HG03432 (cell line): Measurements from ENCODE around the gene TMPO.
"Not testable (repeated sequence)": the region's sequence is repeated elsewhere in the genome, so short reads cannot be mapped to it uniquely, and the experiment has no call there.

Experiments used
- ATAC-seq: cut with Tn5 transposase; IDR thresholded peaks from one replicate; pipeline ENCODE4 v1.9.1; 2021; ENCODE audit warnings: mild to moderate bottlenecking, moderate library complexity; ENCODE audit not compliant: unreplicated experiment

TMPO gene, protein sequence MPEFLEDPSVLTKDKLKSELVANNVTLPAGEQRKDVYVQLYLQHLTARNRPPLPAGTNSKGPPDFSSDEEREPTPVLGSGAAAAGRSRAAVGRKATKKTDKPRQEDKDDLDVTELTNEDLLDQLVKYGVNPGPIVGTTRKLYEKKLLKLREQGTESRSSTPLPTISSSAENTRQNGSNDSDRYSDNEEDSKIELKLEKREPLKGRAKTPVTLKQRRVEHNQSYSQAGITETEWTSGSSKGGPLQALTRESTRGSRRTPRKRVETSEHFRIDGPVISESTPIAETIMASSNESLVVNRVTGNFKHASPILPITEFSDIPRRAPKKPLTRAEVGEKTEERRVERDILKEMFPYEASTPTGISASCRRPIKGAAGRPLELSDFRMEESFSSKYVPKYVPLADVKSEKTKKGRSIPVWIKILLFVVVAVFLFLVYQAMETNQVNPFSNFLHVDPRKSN

DNA sequence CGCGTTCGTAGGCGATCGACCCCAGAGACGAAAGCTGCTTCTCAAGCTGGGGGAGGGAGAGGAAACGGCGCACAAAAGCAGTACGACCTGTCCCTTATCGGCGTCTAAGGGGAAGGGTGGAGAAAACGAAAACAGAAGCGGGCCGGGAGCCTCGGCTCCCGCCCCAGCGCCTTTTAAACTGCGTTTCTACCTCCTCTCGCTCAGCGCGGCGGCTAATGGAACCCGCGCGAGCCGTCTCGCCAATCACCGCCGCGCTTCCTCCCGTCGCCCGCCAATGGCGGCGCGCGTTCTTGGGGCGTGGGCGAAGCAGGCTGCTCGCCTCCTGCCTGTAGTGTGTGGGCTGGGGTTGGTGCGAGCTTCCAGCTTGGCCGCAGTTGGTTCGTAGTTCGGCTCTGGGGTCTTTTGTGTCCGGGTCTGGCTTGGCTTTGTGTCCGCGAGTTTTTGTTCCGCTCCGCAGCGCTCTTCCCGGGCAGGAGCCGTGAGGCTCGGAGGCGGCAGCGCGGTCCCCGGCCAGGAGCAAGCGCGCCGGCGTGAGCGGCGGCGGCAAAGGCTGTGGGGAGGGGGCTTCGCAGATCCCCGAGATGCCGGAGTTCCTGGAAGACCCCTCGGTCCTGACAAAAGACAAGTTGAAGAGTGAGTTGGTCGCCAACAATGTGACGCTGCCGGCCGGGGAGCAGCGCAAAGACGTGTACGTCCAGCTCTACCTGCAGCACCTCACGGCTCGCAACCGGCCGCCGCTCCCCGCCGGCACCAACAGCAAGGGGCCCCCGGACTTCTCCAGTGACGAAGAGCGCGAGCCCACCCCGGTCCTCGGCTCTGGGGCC is at the start of gene TMPO:
TMPO (plus strand) TSS at position 304 of the 824 bp plus-strand sequence; CDS start at position 582, 278 bp downstream.
- peak; percentile 85 for ATAC-seq

- no peak for ATAC-seq
These were observed 49.3 kb upstream of the TMPO start for GRCh38 chr12:98465950-98466602.

DNA sequence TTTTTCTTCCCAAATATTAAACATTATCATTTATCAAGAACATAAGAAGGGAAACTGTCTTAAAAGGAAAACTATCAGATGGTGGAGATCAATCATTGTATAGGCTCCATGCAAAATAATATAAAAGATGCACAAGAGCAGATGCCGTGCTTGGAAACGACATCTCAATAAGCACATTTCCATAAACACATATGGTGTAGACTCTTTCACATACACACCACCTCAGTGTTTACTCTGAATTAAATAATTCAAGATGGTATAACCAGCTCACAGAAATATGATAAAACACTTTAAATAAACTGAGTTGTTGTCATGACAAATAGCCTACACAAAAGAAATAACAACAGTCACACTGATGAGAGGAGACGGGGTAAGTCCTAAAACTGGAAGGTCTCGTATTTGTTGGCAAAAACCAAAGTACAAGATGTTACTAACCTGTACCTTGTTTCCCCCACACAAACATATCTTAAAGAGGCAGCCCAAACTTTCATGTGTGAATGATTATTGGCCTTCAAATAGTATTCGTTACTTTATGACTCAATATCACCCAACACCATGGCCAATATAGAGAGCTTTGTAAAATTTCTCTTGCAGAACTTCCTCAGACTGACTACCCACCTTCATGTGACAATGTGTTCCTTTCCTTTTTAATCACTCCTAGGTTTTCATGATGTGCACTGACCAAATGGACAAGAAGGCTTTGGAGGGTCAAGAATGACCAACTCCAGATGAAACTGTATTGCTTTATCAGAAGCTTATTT is 48.6 kb upstream of the TMPO start:
- ATAC-seq, result no peak

- no peak for ATAC-seq
These were observed 46.3 kb upstream of the TMPO start for GRCh38 chr12:98469109-98469508.

DNA sequence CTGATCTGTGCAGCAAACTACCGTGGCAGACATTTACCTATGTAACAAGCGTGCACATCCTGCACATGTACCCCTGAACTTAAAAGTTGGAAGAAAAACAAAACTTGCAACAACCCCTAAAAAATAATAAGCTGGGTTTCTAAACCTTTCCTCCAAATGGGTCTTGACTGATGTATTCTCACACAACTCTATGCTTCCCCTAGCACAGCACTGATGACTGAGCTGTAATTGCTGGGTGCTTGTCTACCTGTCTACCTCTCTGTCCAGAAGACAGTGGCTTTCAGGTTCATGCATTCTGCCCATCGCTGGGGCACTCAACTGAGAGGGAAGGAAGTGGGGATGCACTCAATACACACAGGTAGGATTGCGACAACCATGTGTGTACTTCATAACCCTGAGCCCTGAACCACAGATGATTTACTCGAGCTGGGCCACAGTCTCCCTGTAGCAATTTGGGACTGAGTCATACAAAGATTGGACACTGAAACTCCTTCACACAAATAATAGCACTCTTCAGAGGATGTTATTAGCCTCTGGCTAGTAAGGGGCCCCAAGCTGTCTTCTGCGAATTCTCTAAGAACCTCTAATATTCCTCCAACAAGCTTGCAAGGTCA is 44.8 kb upstream of the TMPO start:
- ATAC-seq, result peak; percentile 60

DNA sequence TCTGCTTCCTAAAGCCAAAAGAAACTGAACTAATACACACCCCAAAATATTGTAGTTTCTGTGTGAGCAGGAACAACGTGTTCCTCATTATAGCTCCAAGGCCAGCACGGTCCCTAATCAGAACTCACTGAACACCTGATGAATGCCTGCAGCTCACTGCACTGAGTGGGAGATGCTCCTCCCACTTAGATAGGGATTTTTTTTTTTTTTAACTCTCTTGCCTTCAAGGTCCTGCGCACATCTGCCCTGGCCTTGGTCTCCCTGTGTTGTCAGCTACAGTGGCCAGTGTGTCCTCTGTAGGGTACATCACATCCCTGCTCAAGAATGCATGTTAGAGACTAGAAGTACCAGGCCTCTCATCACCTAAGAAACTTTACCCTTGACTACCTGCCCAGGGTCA is 44.3 kb upstream of the TMPO start:
- ATAC-seq, result peak; percentile 27

DNA sequence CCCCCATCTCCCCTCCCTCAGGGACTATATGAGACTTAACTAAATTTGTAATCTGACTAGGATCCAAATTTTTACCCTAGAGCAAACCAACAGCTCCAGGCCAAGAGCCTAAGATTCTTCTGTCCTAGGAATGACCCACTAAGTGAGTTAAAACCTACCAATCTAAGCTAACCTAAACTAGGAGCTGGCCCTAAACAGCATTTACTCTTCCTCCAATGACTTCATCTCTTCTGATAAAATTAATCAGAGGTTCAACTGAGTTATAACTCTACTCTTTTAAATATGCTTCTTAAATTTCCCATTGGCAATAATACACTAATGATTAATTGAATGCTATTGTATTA is 39.9 kb upstream of the TMPO start:
- ATAC-seq, result no peak

DNA sequence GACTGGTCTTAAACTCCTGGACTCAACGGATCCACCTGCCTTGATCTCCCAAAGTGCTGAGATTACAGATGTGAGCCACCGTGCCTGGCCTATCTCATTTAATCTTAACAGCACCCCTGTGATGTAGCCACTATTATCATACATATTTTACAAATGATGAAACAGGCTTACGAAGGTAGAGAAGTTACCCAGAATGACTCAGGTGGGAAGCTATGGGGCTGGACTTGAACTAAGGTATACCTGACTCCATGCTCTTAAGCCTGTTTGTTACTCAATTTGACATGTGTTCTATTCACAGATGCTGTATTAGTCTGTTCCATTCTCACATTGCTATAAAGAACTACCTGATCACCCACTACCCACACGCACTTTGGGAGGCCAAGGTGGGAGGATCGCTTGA is 36.8 kb upstream of the TMPO start:
- ATAC-seq, result no peak

GRCh38 chr12:98483621-98484503 is 31.5 kb upstream of the TMPO start:
- no peak for ATAC-seq

- no peak for ATAC-seq
These were observed 29.5 kb upstream of the TMPO start for GRCh38 chr12:98485792-98486340.

DNA sequence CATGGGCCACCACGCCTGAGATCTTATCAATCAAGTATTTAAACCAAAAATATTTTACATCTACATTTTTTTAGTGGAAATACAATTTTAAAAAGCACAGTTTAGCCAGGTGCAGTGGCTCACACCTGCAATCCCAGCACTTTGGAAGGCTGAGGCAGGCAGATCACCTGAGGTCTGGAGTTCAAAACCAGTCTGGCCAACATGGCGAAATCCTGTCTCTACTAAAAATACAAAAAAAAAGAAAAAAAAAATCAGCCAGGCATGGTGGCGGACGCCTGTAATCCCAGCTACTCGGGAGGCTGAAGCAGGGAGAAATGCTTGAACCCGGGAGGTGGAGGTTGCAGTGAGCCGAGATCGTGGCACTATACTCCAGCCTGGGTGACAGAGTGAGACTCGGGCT is 27.0 kb upstream of the TMPO start:
- not testable (repeated sequence) for ATAC-seq

GRCh38 chr12:98489176-98489575 is 26.2 kb upstream of the TMPO start:
- no peak for ATAC-seq

DNA sequence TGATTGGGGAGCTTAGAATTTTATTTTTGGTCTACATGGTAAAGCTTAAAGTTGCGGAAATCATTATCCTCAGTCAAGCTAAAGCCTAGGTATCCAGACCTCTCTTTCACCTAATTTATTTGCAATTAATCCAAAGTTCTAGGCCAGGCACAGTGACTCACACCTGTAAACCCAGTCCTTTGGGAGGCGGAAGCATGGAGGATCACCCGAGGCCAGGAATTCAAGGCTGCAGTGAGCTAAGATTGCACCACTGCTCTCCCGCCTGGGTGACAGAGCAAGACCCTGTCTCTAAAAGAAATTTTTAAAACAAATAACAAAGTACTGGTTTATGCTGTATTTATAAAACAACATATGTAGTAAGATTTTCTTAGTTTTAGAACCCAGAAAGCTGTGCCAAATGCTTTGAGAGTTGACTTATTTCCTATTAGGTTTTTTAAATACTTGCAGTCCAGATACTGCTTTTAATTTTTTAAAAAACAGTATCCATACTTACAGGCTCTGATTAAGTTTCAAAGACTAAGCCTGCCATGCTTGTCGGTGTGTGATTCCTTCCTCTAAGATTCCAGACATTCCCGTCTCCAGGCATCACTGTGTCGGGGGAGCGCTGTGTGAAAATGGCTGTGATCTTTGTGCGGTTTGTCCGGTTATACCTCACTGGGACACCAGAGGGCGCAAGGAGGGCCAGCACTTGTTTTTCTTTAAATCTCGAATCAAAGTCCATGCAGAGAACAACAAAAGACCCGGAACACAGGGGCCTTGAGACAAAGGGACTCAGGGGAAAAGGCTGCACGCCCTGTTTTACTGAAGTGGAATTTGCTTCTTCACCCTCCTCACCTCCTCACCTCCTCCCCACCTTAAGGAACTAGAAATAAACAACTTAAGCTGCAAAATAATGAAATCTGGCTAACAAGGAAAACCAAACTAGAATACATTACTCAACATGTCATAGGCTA is 24.6 kb upstream of the TMPO start:
- peak; percentile 95 for ATAC-seq

GRCh38 chr12:98492580-98493140 is 22.7 kb upstream of the TMPO start:
- no peak for ATAC-seq

DNA sequence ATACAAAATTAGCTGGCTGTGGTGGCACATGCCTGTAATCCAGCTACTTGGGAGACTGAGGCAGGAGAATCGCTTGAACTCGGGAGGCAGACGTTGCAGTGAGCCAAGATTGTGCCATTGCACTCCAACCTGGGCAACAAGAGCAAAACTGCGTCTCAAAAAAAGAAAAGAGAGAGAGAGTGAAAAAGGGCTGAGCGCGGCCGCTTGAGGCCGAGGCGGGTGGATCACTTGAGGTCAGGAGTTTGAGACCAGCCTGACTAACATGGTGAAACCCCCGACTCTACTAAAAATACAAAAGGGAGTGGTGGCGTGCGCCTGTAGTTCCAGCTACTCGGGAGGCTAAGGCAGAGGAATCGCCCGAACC is 14.1 kb upstream of the TMPO start:
- not testable (repeated sequence) for ATAC-seq

DNA sequence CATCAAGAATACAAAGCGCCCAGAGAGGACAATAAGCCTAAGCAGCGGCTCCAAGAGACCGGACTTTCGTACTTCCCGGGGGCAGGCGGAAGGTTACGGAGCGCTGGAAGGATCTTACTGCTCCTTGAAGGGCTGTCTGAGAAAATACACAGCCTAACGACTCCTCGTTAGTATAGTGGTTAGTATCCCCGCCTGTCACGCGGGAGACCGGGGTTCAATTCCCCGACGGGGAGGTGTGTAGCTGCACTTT is 12.1 kb upstream of the TMPO start:
- ATAC-seq, result peak; percentile 64

DNA sequence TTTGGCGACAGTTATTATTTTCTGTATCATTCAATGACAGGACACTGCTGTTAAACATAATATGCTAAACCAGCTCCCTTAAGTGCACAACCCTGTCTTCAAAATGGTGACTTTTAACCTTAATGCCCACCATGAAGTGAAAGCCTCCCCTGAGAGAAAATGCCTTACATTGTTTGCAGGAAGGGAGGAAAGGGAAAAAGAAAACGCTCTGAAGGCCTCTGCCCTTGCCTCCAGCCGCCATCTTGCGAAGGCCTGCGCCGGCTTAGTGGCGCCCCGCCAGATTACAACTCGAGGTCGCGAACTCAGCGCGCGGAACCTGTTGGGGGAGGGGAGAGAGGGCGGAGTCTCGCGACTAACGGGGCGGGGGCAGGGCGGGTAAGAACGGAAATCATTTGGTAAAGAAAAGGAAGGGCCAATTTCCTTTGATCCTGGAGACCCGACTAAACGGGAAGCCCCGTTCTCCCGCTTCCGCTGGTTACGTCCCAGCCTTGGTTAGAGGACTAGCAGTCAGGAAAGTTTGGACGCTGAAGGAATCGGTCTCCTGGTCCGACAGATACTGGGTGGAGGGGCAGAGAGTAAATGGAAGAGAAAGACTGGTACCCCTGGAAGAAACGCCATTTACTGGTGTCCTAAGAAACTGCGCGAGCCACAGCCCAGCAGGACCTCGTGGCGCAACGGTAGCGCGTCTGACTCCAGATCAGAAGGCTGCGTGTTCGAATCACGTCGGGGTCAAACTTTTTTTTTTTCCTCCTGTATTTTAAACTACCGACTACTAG is 11.6 kb upstream of the TMPO start:
- ATAC-seq, result peak; percentile 82

- peak; percentile 14 for ATAC-seq
These were observed 11.1 kb upstream of the TMPO start for GRCh38 chr12:98504368-98504617.
